Measurements from ENCODE around the gene PGF.
A peak's percentile ranks its signal among the peaks of the same experiment; 100 is the strongest.
"Not testable (repeated sequence)": the region's sequence is repeated elsewhere in the genome, so short reads cannot be mapped to it uniquely, and the experiment has no call there.

Gene PGF

DNA sequence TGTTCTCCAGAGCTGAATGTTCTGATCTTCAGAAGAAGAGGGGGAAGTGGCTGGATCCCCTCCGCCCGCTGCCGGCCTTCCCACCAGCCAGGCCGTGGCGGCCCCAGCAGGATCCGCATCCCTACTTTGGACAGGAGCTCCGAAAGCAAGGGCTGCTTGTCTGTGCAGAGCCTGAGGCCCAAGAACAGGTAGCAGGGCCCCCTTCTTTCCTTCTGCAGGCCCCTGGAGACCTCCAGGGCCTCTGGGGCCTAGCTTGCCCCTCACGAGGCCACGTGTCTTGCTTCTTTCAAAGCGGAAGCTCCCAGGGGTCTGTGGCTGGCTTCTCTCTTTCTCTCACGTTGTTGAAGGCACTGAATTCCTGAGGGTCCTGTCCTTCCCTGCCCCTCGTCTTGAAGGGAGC is 13.2 kb downstream of the PGF start:
- no peak for DNase-seq (ENCODE audit: low read depth in 2 of 2)

DNA sequence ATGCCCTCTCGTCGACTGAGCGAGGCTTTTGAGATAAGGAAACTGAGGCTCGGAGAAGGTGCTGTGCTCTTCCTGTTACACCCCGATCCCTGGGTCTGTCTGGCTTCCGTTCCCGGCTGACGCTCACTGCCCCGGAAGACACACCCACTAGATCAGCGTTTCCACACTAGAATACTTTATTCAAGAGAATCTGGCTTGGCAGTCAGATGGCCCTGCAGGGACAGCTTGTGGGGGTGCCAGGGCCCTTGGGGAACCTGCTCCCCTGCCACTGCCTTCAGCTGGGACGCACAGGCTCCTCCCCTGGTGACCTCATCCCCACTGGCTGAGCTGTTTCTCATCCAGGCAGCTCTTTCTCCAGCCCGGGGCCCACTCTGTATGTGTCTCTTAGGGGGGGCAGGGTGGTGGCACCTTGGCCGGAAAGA is 13.7 kb downstream of the PGF start:
- DNase-seq (ENCODE audit: low read depth in 2 of 2), result peak; percentile 28 to 60

DNA sequence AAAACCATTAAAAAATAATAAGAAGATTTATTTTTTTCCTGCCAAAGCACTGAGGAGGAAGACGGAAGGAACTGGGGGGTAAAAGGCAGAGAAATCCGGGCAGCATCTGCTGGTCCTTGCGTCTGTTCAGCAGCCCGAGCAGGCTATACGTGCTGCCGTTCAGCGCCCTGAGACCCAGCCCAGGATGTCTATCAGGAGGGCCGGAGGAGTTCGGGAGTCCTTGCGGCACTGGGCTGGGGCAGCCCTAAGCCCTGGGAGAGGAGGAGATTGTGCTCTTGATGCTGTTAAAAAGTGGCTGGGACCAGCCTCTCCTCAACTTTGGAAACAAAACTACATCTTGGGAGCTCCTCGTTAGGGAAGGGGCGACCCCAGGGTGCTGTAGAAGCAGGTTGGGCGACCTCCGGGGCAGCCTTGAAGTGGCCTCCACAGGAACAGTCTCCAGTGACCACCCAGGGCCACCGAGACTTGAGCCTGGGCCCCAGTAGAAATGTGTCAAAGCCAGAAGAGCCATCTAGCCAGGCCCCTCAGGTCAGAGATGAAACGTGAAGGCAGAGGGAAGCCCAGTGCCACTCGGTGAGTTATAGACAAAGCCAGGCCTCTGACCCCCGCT is 14.3 kb downstream of the PGF start:
- DNase-seq (ENCODE audit: low read depth in 2 of 2), result no peak

DNA sequence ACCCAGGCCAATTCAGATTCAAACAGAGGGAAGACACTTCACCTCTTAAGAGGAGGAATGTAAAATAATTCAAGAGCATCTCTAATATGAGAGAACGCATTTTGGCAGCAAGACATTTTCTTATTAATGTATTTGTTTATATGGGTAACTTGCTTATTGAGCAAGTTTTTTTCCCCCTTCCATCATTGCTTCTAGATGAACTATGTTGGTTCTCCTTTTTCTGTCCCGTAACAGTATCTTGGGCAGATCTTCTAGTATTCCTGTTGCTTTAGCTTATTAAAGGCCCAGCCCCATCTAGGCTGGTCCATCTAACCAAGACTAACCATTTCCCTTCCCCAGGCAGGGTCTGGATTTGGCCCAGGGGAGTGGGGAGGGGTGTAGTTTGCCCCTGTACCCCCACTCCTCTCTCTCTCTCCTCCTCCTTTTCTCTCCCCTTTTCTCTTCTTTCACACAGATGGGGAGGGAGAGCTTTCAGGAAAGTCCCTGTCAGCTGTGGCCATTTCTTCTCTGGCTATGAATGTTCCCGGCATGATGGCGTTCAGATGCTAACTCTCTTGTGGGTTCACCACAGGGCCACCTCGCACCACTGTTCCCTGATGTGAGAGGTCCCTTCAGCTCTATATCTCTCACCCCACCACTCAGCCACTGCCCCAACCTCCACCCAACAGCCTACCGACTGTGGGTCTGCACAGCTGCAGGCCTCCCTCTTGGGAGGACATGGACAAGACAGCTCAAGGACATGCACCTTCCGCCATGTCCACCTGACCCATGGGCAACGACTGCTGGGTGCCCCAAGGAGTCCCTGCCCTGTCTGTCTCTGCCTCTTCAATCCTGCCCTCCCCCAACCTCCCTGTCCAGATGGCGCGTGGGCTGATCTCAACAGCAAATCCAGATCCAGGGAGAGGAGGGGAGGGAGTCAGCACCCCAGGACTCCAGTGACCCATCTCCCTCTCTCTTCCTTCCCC is 16.6 kb downstream of the PGF start:
- DNase-seq (ENCODE audit: low read depth in 2 of 2), result no peak

DNA sequence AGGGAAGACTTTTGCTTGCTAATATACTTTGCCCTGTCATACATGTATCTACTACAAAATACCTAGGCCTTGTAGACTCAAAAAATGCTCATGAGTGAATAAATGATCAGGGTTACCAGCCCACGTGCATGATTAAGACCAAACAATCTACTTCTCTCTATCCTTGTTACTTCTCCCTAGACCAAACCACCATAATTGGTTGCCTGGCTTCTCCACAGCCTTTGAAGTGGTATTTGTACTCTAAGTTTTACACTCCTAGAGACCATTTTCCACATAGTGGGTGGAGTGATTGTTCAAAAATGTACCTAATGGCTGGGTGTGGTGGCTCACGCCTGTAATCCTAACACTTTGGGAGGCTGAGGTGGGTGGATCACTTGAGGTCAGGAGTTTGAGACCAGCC is 18.2 kb downstream of the PGF start:
- DNase-seq (ENCODE audit: low read depth in 2 of 2), result no peak

DNA sequence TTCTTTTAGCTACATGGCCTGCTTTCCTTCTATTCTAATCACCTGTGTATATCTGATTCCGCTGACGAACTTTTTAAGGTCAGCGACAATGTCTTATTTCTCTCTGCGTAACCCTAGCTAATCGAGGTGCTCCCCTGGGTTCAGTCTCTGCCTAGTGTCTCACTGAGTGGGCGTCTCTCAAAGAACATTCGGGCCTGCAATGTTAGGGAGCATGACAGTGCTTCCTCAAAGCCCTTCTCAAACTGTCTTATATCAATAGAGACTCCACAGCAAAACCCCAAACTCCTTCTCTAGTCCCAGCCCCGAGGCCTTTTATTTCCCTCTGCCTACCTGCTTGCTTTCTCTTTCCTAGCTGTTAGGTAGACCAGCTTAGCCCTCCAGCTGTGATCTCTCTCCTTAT is 18.7 kb downstream of the PGF start:
- no peak for DNase-seq (ENCODE audit: low read depth in 2 of 2)

DNA sequence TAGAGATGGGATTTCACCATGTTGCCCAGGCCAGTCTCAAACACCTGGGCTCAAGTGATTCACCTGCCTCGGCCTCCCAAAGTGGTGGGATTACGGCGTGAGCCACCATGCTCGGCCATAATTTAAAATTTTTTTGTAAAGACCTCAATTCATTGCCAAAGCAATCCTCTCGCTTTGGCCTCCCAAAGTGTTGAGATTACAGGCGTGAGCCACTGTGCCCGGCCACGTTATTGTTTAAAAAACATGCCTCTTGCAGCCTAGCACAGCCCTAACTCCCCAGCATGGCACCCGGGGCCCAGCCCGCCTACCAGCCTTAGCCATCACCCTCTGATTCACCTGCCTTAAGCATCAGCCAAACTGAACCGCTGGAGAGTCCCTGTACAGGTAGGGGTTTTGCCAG is 19.2 kb downstream of the PGF start:
- DNase-seq (ENCODE audit: low read depth in 2 of 2), result no peak

DNA sequence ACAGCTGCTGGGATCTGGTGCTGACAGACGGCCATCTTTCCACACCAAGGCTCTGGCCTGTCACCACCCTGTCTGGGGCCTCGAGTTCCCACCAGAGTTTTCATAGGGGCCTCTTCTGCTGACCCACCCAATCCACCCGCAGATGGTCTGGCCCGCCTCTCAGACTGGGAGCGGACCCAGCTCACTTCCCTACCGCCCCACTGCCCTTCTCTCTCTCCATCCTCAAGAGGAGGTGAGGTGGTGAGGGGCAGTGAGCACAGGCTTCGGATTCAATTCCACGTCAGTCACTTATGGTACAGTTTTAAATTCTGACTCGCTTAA is 20.1 kb downstream of the PGF start:
- no peak for DNase-seq (ENCODE audit: low read depth in 2 of 2)

DNA sequence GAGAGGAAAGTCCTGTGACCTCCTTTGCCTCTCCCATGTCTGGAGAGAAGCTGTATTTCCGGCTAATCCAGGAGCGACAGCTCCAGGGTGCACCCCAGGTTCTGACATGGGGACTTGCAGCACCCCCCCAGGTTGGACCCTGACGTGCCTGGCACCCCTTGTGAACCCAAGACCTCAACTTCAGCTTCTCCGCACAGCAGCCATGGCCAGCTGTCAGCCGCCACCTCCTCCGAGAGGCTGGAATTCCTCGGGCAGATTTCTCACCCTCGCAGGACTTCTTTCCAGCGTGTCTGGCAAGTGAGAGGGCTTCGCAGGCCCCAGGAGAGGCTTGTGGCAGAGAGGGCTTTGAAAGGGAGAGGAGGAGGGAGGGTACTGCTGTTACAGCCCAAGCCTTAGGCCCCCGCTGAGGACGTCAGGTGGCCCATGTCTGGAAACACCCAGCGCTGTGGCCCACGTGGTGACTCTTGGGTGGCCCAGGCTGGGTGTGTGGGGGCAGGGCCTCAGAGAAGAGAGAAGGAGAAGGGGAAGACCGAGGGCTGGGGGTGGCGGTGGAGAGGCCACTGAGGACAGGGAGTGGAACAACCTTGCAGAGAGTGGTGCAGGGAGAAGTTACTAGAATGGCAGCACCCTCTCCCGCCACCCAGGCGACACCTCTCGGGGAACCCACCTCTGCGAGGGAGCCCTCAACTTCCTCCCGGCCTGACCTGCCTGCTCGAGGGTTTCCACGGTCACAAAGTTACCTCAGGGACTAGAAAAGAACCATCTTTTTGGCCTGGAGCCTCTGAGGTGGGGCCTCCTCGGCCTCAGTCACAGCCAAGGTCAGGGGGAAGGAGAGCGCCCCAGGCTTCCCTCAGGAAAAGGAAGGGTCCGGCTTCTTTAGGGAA is 20.7 kb downstream of the PGF start:
- no peak for DNase-seq (ENCODE audit: low read depth in 2 of 2)

DNA sequence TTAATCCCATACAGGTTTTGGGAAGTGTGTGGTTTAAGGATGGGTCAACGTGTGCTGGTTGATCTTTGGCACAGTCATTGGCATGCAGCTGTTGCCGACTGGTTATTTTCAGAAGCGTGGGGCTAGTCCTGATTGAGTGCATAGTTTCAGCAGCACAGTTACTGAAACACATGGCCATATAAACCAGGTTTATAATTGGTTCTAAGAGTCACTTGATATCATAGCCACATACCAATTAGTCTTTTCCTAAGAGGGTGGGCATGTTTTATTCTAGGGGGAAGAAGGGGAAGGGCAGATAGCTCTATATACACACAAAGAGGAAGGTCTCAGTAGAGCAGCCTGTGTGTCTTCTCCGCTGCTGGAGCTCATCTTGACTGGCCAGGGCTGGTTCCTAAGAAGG is 21.4 kb downstream of the PGF start:
- no peak for DNase-seq (ENCODE audit: low read depth in 2 of 2)

DNA sequence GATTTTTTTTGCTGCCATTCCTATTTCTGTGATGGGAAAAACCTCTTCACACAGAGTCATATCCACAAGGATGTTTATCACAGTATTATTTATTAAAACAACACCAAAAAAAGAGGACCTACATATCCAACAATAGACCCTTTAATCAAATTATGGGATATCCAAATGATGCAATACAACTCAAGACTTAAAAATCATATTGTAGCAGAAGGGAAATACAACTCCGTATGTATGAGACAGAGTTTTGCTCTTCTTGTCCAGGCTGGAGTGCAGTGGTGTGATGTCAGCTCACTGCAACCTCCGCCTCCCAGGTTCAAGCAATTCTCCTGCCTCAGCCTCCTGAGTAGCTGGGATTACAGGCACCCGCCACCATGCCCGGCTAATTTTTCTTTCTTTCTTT is 22.5 kb downstream of the PGF start:
- DNase-seq (ENCODE audit: low read depth in 2 of 2), result not testable (repeated sequence)

DNA sequence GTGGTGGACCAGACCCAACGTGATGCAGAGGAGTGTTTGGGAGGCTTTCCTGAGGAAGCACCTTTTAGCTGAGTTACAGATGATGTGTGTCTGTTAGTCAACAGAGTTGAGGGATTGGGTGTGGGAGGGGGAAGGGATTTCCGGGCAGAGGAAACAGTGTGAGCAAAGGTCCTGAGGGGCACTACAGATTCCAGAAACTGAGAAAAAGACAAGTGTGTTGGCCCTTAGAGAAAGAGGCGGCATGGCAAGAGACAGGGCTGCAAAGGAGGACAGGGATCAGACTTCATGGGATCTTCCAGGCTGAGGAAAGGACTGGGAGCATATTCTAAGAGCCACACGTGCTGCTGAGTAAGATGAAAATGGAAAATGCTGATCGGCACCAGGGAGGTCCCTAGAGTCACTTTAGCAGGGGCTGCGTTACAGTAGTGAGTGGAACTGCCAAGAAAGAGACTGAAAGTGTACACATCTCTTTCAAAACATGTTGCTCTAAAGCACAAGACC is 22.9 kb downstream of the PGF start:
- no peak for DNase-seq (ENCODE audit: low read depth in 2 of 2)

DNA sequence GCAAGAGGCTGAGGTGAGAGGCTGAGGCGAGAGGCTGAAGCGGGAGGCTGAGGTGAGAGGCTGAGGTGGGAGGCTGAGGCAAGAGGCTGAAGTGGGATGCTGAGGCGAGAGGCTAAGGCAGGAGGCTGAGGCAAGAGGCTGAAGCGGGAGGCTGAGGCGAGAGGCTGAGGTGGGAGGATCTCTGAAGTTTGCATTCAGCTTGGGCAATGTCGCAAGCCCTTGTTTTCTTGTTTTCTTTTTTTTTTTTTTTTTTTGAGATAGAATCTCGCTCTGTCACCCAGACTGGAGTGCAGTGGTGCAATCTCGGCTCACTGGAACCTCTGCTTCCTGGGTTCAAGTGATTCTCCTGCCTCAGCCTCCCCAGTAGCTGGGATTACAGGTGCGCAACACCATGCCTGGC is 23.7 kb downstream of the PGF start:
- not testable (repeated sequence) for DNase-seq (ENCODE audit: low read depth in 2 of 2)

DNA sequence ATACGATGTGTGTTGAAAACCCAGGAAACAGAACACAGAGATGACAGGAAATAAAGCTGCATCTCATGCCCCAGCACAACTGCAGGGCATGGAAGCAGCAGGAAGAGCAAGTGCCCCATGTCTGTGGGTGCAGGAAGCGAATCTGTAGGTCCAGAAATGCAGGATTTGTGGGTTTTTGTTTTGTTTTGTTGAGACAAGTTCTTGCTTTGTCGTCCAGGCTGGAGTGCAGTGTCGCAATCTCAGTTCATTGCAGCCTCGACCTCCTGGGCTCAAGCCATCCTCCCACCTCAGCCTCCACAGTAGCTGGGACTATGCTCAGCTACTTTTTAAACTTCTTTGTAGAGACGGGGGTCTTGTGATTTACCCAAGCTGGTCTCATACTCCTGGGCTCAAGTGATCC is 26.2 kb downstream of the PGF start:
- DNase-seq (ENCODE audit: low read depth in 2 of 2), result no peak

DNA sequence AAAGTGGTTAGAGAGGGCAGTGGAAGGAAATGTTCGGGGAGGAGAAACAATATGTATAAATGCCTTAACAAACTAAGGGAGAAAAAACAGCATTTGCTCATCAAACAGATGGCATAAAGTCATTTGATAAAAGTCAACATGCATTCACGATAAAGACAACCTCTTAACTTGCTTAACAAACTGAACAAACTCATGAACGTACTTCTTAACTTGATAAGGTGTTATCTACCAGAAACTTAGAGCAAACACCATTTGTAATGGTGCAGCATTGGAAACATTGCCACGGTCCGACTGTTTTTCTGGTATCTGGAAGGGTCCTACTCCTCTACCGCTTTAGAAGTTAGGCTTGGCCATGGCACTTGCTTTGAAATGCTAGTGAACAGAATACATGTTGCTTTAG is 28.2 kb downstream of the PGF start:
- DNase-seq (ENCODE audit: low read depth in 2 of 2), result no peak

DNA sequence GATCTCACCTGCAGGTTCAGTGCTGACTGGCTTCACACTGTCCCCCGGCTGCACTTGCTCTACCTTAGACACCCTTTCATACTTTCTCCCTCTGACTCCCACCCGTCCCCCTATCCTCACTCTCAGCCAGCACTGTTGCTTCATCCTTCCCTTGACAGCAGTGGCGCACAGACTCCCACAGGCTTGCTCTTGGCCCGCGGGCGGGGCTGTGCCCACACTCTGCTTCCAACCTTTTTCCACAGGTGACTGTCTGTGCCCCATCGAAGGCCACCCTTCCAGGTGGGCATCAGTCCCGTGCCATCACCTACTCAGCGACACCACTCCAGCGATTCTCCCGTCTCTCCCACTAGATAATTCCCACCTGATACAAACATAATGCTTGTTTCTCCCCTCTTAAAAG is 31.3 kb downstream of the PGF start:
- DNase-seq (ENCODE audit: low read depth in 2 of 2), result no peak

DNA sequence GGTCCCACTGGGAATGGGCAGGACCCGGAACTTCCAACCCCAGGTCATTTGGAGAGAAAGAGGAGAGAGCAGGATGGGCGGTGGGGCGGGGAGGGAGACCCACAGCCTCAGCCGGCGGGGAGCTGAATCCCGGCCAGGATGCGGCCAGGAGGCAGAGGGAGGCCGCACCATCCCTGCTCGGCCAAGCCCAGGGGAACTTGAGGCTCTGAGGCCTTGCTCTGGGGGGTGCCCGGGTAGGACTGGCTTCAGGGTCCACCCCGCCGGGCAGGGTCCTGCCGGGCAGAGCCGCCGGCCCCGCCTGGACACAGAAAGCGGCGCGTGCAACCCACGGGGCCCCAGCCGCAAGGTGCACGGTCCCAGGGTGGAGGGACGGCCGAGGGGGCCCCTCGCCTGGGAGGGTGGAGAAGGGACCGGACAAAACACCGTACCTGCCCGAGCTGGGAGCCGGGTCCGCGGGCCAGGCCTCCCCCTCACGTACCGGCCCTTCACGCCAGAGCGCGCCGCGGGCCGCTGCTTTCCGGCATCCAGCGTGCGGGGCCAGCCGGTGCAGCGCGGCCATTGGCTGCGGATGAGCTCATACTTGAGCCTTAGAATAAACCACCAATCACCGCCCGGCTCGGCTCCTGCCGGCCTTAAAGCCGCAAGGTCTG is 32.5 kb downstream of the PGF start, which contains the start of gene RPS6KL1:
RPS6KL1 (minus strand) TSS at position 509 of the 650 bp plus-strand sequence. CDS start 1,719 bp downstream, outside the sequence.
- DNase-seq (ENCODE audit: low read depth in 2 of 2), result peak; percentile 54 to 69

DNA sequence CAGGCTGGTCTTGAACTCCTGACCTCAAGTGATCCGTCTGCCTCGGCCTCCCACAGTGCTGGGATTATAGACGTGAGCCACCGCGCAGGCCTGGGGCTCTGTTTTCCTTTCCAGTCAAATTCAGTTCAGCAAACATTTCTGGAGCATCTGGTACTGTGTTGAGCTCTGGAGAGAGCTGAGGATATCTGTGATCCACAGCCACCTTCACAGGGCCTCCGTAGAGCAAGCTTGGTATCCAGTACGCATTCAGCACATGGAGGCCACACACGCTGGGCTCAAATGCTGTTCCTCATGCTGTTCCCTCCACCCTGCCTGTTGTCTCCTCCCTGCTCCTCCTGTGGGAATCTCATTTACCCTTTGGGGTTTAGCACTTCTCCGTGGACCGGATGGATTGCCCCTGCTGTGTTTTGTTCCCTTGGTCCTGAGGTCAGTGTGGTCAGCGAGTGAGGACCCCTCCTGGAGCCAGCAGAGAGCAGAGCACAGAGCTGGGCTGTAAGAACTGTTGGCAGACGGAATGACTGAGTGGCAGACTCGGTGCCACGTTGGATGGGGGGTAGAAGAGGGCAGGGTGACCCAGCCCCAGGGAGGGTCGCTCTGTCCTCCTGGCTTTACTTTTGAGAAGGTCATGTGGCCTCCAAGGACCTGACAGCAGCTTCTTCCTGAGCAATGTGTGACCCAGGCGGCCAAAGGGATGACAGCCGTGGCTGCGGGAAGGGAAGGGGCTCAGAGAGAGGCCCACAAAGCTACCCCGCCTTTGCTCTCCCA is 33.2 kb downstream of the PGF start:
- DNase-seq (ENCODE audit: low read depth in 2 of 2), result no peak

DNA sequence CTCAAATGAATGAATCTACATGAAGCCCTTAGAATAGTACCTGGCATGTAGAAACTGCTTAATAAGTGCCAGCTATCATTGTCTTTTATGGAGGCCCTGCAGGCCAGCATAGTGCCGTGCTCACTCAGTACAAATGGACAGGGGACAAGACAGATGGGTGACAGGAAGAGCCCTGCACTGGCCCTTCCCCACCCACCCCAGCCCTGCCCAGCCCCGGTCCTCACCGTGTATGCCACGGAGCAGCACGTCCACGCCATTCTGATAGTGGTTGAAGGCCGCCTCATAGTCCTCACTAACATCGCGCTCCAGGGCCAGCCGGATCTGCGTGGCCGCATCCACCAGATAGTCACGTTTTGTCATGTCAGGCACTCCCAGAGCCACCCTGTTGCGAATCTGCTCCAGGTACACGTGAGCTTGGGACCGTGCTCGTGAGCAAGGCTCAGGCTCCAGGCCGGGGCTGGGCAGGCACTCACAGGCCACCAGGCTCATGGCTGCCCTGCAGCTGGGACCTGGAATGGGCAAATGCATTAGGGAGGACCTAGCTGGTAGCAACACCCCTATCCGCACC is 34.3 kb downstream of the PGF start:
- DNase-seq (ENCODE audit: low read depth in 2 of 2), result no peak

DNA sequence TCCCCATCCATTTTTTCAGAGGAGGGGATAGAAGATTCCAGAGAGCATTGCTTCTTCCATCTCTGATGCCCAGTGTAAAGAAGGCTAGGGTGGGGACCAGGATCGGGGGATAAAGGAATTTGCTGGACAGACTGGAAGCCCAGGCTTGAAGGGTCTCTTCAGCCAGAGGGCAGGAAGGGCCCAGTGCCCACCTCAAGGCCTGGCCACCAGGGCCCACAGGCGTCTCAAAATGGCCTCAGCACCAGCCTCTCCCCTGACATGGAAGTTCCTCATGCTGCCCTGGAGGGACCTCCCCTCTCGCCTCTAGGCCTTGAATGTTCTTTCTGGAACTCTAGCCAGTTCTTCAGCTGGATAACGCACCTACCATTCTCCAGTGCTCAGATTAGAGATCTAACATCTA is 35.1 kb downstream of the PGF start:
- no peak for DNase-seq (ENCODE audit: low read depth in 2 of 2)
